GM12878 (cell line): ENCODE data around the gene RYR2. TPM values are rescaled to one million over a fixed set of nuclear protein-coding genes. Genes with fewer than 3 reads are reported as not detected.

Source experiments
- ATAC-seq: fragments of 200-7000 bp; cut with Tn5 transposase; 3 replicates; pipeline ENCODE4 v1.9.1; 2020; ENCODE audit warnings: mild to moderate bottlenecking, moderate library complexity
- BruUV-seq: library from RNA; stranded (reverse); fragments of 400-500 nt; replicated peaks from 2 replicates; lab custom pipeline; 2021; lab: Mats Ljungman, UMichigan
- CTCF ChIA-PET: fragments of 300-600 bp; sonication (Branson Sonifier 250); formaldehyde crosslinking; extraction: SDS; loops from one replicate; lab custom pipeline; 2021; ENCODE audit warnings: inconsistent platforms; lab: Yijun Ruan, JAX
- POLR2A ChIA-PET: fragments of 350-600 bp; formaldehyde crosslinking; extraction: SDS; loops from one replicate; lab custom pipeline; 2021; ENCODE audit warnings: inconsistent platforms; lab: Charles Lee
- RAD21 ChIA-PET: fragments of 300-600 bp; sonication (Branson Sonifier 250); formaldehyde crosslinking; loops from one replicate; lab custom pipeline; 2023; ENCODE audit warnings: antibody characterized with exemption; ENCODE audit not compliant: unreplicated experiment; lab: Charles Lee
- SMC1A ChIA-PET: fragments of 300-600 bp; sonication (Branson Sonifier 250); formaldehyde crosslinking; loops from one replicate; lab custom pipeline; 2023; ENCODE audit not compliant: unreplicated experiment, uncharacterized antibody; lab: Charles Lee
- DNase-seq: peaks from one replicate; pipeline ENCODE4 v3.0.0-alpha.2; 2011; ENCODE audit warnings: low read depth, low spot score
- FAIRE-seq: peaks from 3 replicates; lab custom pipeline; 2011; peaks lifted over from hg19 to GRCh38; lab: Jason Lieb, UNC
- H2AFZ ChIP-seq: 2 replicates; pipeline ENCODE4 v1.6.0; 2011; ENCODE audit warnings: low read depth, low read length, control low read depth; ENCODE audit not compliant: control insufficient read depth
- H3K27ac ChIP-seq: 2 replicates; pipeline ENCODE4 v1.5.1; 2011; ENCODE audit warnings: control low read depth; ENCODE audit not compliant: control insufficient read depth, insufficient read depth
- H3K27me3 ChIP-seq, 2 experiments: replicated peaks in 1 of 2; 2 replicates each; pipeline versions ENCODE4 v1.6.0 to v1.6.1; 2011; ENCODE audit warnings: low read length in 1 of 2; ENCODE audit not compliant: control insufficient read depth in 2 of 2, insufficient read depth in 2 of 2
- H3K36me3 ChIP-seq, 2 experiments: 2 replicates each; pipeline ENCODE4 v1.5.1; 2011; ENCODE audit warnings: low read length in 1 of 2; ENCODE audit not compliant: control insufficient read depth in 2 of 2, insufficient read depth in 2 of 2
- H3K4me1 ChIP-seq: 2 replicates; pipeline ENCODE4 v1.6.1; 2011; ENCODE audit warnings: mild to moderate bottlenecking, low read length, moderate library complexity, mixed read lengths; ENCODE audit not compliant: control insufficient read depth, insufficient read depth
- H3K4me2 ChIP-seq: 2 replicates; pipeline ENCODE4 v1.6.0; 2011; ENCODE audit warnings: control low read depth; ENCODE audit not compliant: control insufficient read depth, insufficient read depth
- H3K4me3 ChIP-seq: fragments of 200-600 bp; sonication (generic); 2 replicates; pipeline ENCODE4 v1.5.1; 2016
- H3K79me2 ChIP-seq: 2 replicates; pipeline ENCODE4 v1.6.0; 2011; ENCODE audit warnings: low read length; ENCODE audit not compliant: control insufficient read depth, insufficient read depth
- H3K9ac ChIP-seq: 2 replicates; pipeline ENCODE4 v1.8.0; 2011; ENCODE audit warnings: low read length, control low read depth, mixed read lengths; ENCODE audit not compliant: control insufficient read depth, insufficient read depth
- H3K9me3 ChIP-seq: replicated peaks from 3 replicates; pipeline ENCODE4 v1.5.1; 2011; ENCODE audit warnings: mild to moderate bottlenecking, low read length; ENCODE audit not compliant: control insufficient read depth, insufficient read depth
- H4K20me1 ChIP-seq: 2 replicates; pipeline ENCODE4 v1.6.0; 2011; ENCODE audit not compliant: control insufficient read depth, insufficient read depth
- ATF3 ChIP-seq: IDR thresholded peaks from 2 replicates; pipeline ENCODE4 v1.6.1; 2011; ENCODE audit warnings: low read depth, mild to moderate bottlenecking, low read length, moderate library complexity, borderline replicate concordance; ENCODE audit errors: extremely low read depth
- BCL11A ChIP-seq: IDR thresholded peaks from 2 replicates; pipeline ENCODE4 v1.6.1; 2011; ENCODE audit warnings: low read depth, low read length
- BHLHE40 ChIP-seq, 2 experiments: fragments of 450-650 bp in 1 of 2; IDR thresholded peaks; 2 replicates each; pipeline ENCODE4 v1.6.1; 2011 to 2017; ENCODE audit warnings: low read depth in 2 of 2, borderline replicate concordance in 1 of 2, improper control_type of control experiment in 1 of 2, low read length in 1 of 2, mild to moderate bottlenecking in 1 of 2
- E2F4 ChIP-seq: IDR thresholded peaks from 2 replicates; pipeline ENCODE4 v1.6.1; 2012; ENCODE audit warnings: low read depth, low read length, improper control_type of control experiment
- ESRRA ChIP-seq: IDR thresholded peaks from 2 replicates; pipeline ENCODE4 v1.6.1; 2012; ENCODE audit warnings: mild to moderate bottlenecking, low read length, improper control_type of control experiment
- FOXK2 ChIP-seq: fragments of 450-650 bp; IDR thresholded peaks from 2 replicates; pipeline ENCODE4 v1.6.1; 2017; ENCODE audit warnings: mild to moderate bottlenecking, moderate library complexity
- PAX5 ChIP-seq: IDR thresholded peaks from 2 replicates; pipeline ENCODE4 v1.6.1; 2011; ENCODE audit warnings: low read depth, low read length, borderline replicate concordance
- RAD21 ChIP-seq: IDR thresholded peaks from 2 replicates; pipeline ENCODE4 v1.6.1; 2011; ENCODE audit warnings: mild to moderate bottlenecking, low read depth, low read length, moderate library complexity; ENCODE audit not compliant: insufficient read depth
- SP1 ChIP-seq: IDR thresholded peaks from one replicate; pipeline ENCODE4 v1.6.1; 2011; ENCODE audit warnings: low read depth, low read length
- TCF3 ChIP-seq: IDR thresholded peaks from 2 replicates; pipeline ENCODE4 v1.6.1; 2012; ENCODE audit warnings: low read depth, mild to moderate bottlenecking, low read length, borderline replicate concordance; ENCODE audit not compliant: insufficient read depth
- USF1 ChIP-seq: IDR thresholded peaks from 2 replicates; pipeline ENCODE4 v1.6.1; 2011; ENCODE audit warnings: borderline replicate concordance, low read depth, mild to moderate bottlenecking, moderate library complexity, mixed read lengths, low read length; ENCODE audit not compliant: insufficient read depth; ENCODE audit errors: extremely low read length
- YY1 ChIP-seq: IDR thresholded peaks from 2 replicates; pipeline ENCODE4 v1.6.1; 2011; ENCODE audit warnings: low read depth, mild to moderate bottlenecking, low read length
- WGBS: methylation state at CpG from one replicate; pipeline ENCODE4 v1.1.6; 2016; ENCODE audit warnings: low lambda C conversion rate; ENCODE audit not compliant: insufficient replicate concordance, insufficient coverage; ENCODE audit errors: missing lambda C conversion rate; 5-methylcytosine and 5-hydroxymethylcytosine counted together
- in situ Hi-C: fragments of 300-500 bp; cut with MboI; formaldehyde crosslinking; loops from 9 replicates; pipeline ENCODE4 v1.14.3; 2018; ENCODE audit warnings: mixed read lengths
- intact Hi-C: fragments of 100-400 bp; cut with micrococcal nuclease; formaldehyde crosslinking; loops from one replicate; pipeline ENCODE4 v1.14.2; 2022; ENCODE audit not compliant: unreplicated experiment
- polyA plus RNA-seq, 11 experiments: library from polyadenylated mRNA; depleted of rRNA in 4 of 11; unstranded in 6 of 11; stranded (reverse) in 5 of 11; fragments of >200 nt; fragmentation: Nextera tagmentation in 4 of 11; fragmentation: Illumina TruSeq in 1 of 11; extraction: Ambion mirVana in 4 of 11; extraction: Trizol in 1 of 11; gene quantifications; 1 replicate in 1 of 11; 2 replicates in 10 of 11; pipeline versions ENCODE4 v1.2.1 to v1.2.3, GENCODE V29; 2011 to 2016; ENCODE audit warnings: inconsistent platforms in 2 of 11, missing spikeins in 2 of 11, low read depth in 1 of 11
- total RNA-seq, 4 experiments: library from RNA; depleted of rRNA in 3 of 4; stranded (reverse); fragments of >200 nt in 3 of 4; fragmentation: Illumina TruSeq in 1 of 4; extraction: Trizol in 1 of 4; gene quantifications; 2 replicates each; pipeline versions ENCODE4 v1.2.1 to v1.2.3, GENCODE V29; 2013 to 2021
- TF ChIP-seq, protein P1 (sequence below): fragments of 150-350 bp; IDR thresholded peaks from 2 replicates; pipeline ENCODE4 v1.6.1; 2016; ENCODE audit warnings: low read depth, low read length

Gene RYR2
- total and polyA plus RNA-seq, 10 of the 15 experiments (the other 5 are each of a cell fraction or from before 2014, with no cell fraction given) = 0.01 to 0.04 TPM; not detected in 8

DNA sequence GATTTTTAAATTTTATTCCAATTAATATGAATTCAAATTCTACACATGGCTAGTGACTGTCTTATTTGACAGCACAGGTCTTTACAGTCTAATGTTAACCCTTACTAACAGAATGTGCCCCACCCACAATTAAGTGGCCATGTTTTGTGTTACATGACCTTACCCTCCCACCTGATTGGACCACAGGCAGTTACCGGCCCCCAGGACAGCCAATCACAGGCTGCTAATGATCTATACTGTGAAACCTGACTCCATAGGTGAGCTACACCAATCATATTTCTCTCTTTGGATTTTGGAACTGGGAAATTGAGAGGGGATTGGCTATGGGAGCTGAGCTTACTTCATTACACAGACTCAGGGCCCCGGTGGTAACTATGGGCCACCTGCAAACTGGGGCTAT, 821.2 kb downstream of the RYR2 start (continued):
- TF ChIP-seq E2F4 (no peak), FOXK2 (no peak), PAX5 (no peak)
- TF ChIP-seq, protein P1, sequence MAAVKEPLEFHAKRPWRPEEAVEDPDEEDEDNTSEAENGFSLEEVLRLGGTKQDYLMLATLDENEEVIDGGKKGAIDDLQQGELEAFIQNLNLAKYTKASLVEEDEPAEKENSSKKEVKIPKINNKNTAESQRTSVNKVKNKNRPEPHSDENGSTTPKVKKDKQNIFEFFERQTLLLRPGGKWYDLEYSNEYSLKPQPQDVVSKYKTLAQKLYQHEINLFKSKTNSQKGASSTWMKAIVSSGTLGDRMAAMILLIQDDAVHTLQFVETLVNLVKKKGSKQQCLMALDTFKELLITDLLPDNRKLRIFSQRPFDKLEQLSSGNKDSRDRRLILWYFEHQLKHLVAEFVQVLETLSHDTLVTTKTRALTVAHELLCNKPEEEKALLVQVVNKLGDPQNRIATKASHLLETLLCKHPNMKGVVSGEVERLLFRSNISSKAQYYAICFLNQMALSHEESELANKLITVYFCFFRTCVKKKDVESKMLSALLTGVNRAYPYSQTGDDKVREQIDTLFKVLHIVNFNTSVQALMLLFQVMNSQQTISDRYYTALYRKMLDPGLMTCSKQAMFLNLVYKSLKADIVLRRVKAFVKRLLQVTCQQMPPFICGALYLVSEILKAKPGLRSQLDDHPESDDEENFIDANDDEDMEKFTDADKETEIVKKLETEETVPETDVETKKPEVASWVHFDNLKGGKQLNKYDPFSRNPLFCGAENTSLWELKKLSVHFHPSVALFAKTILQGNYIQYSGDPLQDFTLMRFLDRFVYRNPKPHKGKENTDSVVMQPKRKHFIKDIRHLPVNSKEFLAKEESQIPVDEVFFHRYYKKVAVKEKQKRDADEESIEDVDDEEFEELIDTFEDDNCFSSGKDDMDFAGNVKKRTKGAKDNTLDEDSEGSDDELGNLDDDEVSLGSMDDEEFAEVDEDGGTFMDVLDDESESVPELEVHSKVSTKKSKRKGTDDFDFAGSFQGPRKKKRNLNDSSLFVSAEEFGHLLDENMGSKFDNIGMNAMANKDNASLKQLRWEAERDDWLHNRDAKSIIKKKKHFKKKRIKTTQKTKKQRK = no peak
- TF ChIP-seq, all 136 proteins: peak for 0

DNA sequence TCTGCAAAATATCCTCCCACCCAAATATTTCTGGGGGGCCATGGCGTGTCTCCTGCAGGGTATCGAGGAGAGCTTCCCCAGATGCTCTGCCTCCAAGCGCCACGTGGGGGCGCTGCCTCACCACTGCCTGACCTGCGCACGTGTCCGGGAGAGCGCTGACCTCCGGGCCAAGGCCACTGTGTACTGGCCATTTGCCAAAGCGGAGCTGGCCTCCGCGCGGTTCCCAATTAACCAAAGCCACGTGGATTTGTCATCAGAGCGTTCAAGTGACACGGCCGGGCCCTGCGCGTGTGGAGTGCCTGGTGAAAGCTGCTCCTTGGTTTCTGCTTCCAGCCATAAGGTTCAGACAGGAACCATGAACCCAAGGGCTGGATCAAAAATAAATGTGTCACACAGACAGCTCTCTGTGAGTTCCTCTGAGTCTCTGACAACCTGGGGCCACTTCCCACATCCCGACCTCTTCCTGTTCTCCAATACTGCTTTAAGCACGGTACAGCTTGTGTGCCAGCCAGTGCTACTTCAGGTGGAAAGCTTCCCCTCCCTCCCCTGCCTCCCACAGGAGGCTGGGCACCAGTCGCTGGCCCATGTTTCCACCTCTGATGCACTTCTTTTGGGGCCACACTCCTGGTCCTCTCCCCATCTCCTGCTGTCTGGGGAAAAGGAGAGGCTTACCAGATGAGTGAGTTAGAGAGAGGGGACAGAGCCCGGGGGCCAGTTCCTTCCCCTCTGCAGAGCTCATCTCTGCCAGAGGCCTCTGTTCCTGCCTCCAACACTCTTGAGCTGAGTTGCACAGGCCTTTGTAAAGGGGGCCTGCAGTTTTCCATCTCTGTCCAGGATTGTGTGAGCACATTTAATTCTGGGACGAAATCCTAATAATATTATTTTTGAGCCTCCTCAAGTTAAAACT, 822.6 kb downstream of the RYR2 start:
- ATAC-seq = peak; percentile 93
- TF ChIP-seq BHLHE40 (IDR thresholded peaks at IDR 0.05; ENCODE audit: borderline replicate concordance in 1 of 2, low read depth in 2 of 2, low read length in 1 of 2) = peak; percentile 94 to 97
- no peak for TF ChIP-seq ESRRA
- peak; percentile 25 for TF ChIP-seq USF1
- TF ChIP-seq RAD21 = peak; percentile 73
- TF ChIP-seq YY1 = 0 out of 2 replicates have a peak, but pooled peaks have one; percentile 39
- TF ChIP-seq SP1 = no peak
- TF ChIP-seq ATF3 = no peak
- TF ChIP-seq BCL11A = no peak
- no peak for TF ChIP-seq TCF3

More for the DNA sequence above, 822.6 kb downstream of the RYR2 start:
- ChIA-PET SMC1A (interaction anchor here (0.6 to 3.8 kb wide), 30 partner anchors 9 to 1087 kb away, joined by 3 to 29 read pairs (median 4); no protein-coding TSS in a partner anchor), CTCF (interaction anchor here (0.6 to 5.8 kb wide), 56 partner anchors 9 to 1087 kb away, joined by 3 to 45 read pairs (median 5); no protein-coding TSS in a partner anchor), RAD21 (interaction anchor here (0.6 to 3.2 kb wide), 29 partner anchors 9 to 1088 kb away, joined by 3 to 18 read pairs (median 3); no protein-coding TSS in a partner anchor), POLR2A (interaction anchor here (0.6 kb wide), 2 partner anchors 25 to 431 kb away, joined by 3 to 4 read pairs; no protein-coding TSS in a partner anchor)
- no peak overlapping the region; the same call in 1 of the 2 replicates for H2AFZ ChIP-seq
- no peaks in the 10 kb centered on the region for H3K79me2 ChIP-seq
- no peak for FAIRE-seq
- H3K27me3 ChIP-seq = no peaks in the 10 kb centered on the region
- H3K4me2 ChIP-seq = no peak overlapping the region
- no peaks in the 10 kb centered on the region for H3K36me3 ChIP-seq
- 23% methylated on average over 24 of the region's 25 CpGs for WGBS
- no peaks in the 10 kb centered on the region for H4K20me1 ChIP-seq
- no peaks in the 10 kb centered on the region for H3K9me3 ChIP-seq
- peak; percentile 5 for DNase-seq
- H3K9ac ChIP-seq = no peak overlapping the region
- in situ Hi-C loops (no loop called here), intact Hi-C loops (loop anchor here (1.0 to 2.0 kb wide), 2 partner anchors 370 to 565 kb away; no protein-coding TSS in a partner anchor)
- H3K27ac ChIP-seq = no peak overlapping the region
- H3K4me1 ChIP-seq = no peaks in the 10 kb centered on the region
- BruUV-seq = no TSS peak
- H3K4me3 ChIP-seq = no peak overlapping the region
